ENCODE results near the gene PDSS1. TPM values are rescaled to one million over a fixed set of nuclear protein-coding genes. Genes with fewer than 3 reads are reported as not detected.
A peak's percentile ranks its signal among the peaks of the same experiment; 100 is the strongest.
"Not testable (repeated sequence)": the region's sequence is repeated elsewhere in the genome, so short reads cannot be mapped to it uniquely, and the experiment has no call there.

Gene PDSS1
- total and polyA plus RNA-seq, 3 experiments from 2014 or later = 3.0 to 34.7 (median 32.0) TPM

DNA sequence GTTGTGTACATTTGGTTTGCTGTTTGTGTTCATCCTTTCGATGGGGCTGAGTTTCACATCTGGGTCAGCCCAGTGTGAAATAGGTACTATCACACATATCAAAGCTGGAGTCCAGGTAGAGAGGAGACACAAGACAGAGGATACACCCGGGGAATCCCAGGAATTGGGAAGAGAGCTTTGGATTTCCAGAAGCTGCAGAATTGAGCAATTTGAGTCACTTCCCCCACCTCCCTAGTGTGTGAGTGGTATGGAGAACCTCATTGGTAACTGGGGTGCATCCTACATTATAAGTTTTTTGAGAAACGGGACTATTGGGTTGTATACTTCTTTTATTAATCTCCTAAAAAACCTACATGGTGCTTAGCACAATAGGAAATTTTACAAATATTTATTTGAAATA, 12.1 kb upstream of the PDSS1 start:
- Mint-ChIP-seq H3K27me3 (peaks cover 7 to 25% of the 10 kb centered on the region in 2 donors), H3K9me3 (peaks cover 0 to 2% (median 0%) of the 10 kb centered on the region in 5 donors), H3K36me3 (peaks cover 0 to 5% (median 0%) of the 10 kb centered on the region in 3 donors), H3K4me1 (peaks cover 18 to 27% (median 25%) of the 10 kb centered on the region in 3 donors), H3K27ac (no peak overlapping the region), H3K4me3 (no peak overlapping the region)
- ChIA-PET POLR2A (no interaction called here), CTCF (interaction anchor here (0.7 to 3.4 kb wide), 3 partner anchors 11 to 196 kb away, joined by 3 to 11 read pairs (median 5); no protein-coding TSS in a partner anchor)
- H3K27me3 ChIP-seq (ENCODE audit: insufficient read depth, low read length, poor library complexity, severe bottlenecking) = no peaks in the 10 kb centered on the region
- no peak overlapping the region for H3K4me3 ChIP-seq (ENCODE audit: low read length)
- H3K4me1 ChIP-seq (ENCODE audit: insufficient read depth, low read length) = peaks cover 25% of the 10 kb centered on the region
- no peaks in the 10 kb centered on the region for H3K36me3 ChIP-seq (ENCODE audit: insufficient read depth, low read length)
- no peaks in the 10 kb centered on the region for H3K9me3 ChIP-seq (ENCODE audit: low read length)
- no peak overlapping the region for H3K27ac ChIP-seq (ENCODE audit: low read depth, low read length)
- DNase-seq = no peak

DNA sequence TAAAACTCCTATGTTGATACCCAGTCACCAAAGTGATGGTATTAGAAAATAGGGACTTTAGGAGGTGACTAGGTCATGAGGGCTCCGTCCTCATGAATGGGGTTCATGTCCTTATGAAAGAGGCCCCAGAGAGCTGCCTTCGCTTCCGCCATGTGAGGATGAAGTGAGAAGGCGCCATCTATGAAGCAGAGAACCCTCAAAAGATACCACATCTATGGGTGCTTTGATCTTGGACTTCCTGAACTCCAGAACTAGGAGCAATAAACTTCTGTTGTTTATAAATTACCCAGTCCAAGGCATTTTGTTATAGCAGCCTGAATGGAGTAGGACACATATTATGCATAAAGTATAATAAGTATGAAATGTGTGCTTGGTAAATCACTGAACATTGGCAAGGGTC, 8.1 kb upstream of the PDSS1 start:
- peaks cover 14 to 17% (median 14%) of the 10 kb centered on the region in 3 donors for H3K4me1 Mint-ChIP-seq
- H3K9me3 Mint-ChIP-seq = no peaks in the 10 kb centered on the region
- peak in 1 of 5 donors; percentile 41 for DNase-seq
- H3K4me1 ChIP-seq (ENCODE audit: insufficient read depth, low read length) = peaks cover 5% of the 10 kb centered on the region
- no peak overlapping the region for H3K4me3 Mint-ChIP-seq
- no peak overlapping the region for H3K4me3 ChIP-seq (ENCODE audit: low read length)
- H3K36me3 Mint-ChIP-seq = peaks cover 0 to 5% (median 0%) of the 10 kb centered on the region in 3 donors
- no peak overlapping the region for H3K27ac Mint-ChIP-seq
- H3K9me3 ChIP-seq (ENCODE audit: low read length) = no peaks in the 10 kb centered on the region
- ChIA-PET CTCF (interaction anchor here (0.8 kb wide), 1 partner anchor 37 kb away, joined by 3 read pairs; no protein-coding TSS in a partner anchor), POLR2A (no interaction called here)
- H3K27me3 Mint-ChIP-seq = peaks cover 11 to 25% of the 10 kb centered on the region in 2 donors
- H3K27ac ChIP-seq (ENCODE audit: low read depth, low read length) = no peak overlapping the region
- no peaks in the 10 kb centered on the region for H3K27me3 ChIP-seq (ENCODE audit: insufficient read depth, low read length, poor library complexity, severe bottlenecking)
- H3K36me3 ChIP-seq (ENCODE audit: insufficient read depth, low read length) = no peaks in the 10 kb centered on the region

DNA sequence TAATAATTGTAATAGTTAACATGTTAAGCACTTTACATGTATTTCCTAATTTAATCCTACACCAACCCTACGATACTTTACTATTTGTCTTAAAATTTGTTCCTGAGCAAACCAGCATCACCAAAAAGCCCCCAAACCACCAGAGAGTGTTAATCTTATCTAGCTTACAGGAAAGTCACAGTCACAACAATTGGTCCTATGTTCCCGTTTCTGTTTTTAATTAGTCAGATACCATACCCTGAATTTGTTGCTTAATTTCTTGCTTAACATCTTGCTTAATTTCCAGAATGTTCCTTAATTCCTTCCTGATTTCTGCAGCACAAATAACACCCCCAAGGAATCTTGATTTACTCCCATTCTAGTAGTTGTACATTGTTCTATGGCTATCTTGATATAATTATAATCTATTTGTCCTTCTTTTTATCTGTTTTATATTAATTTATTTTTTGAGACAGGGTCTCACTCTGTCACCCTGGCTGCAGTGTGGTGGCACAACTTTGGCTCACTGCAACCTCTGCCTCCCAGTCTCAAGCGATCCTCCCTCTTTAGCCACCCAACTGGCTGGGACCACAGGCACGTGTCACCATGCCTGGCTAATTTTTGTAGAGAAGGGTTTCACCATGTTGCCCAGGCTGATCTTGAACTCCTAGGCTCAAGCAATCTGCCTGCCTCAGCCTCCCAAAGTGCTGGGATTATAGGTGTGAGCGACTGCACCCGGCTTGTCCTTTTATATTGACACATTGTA, 6.6 kb upstream of the PDSS1 start:
- Histone ChIP-seq H3K36me3 (ENCODE audit: insufficient read depth, low read length) (no peaks in the 10 kb centered on the region), H3K27me3 (ENCODE audit: insufficient read depth, low read length, poor library complexity, severe bottlenecking) (no peaks in the 10 kb centered on the region), H3K4me1 (ENCODE audit: insufficient read depth, low read length) (no peaks in the 10 kb centered on the region), H3K9me3 (ENCODE audit: low read length) (no peaks in the 10 kb centered on the region), H3K4me3 (ENCODE audit: low read length) (no peak overlapping the region), H3K27ac (ENCODE audit: low read depth, low read length) (no peak overlapping the region)
- ChIA-PET POLR2A (no interaction called here), CTCF (no interaction called here)
- peaks cover 7 to 11% (median 9%) of the 10 kb centered on the region in 3 donors for H3K4me1 Mint-ChIP-seq
- H3K9me3 Mint-ChIP-seq = no peaks in the 10 kb centered on the region
- peaks cover 0 to 5% (median 0%) of the 10 kb centered on the region in 3 donors for H3K36me3 Mint-ChIP-seq
- H3K4me3 Mint-ChIP-seq = no peak overlapping the region
- peaks cover 5 to 12% of the 10 kb centered on the region in 2 donors for H3K27me3 Mint-ChIP-seq
- DNase-seq = no peak
- H3K27ac Mint-ChIP-seq = no peak overlapping the region

DNA sequence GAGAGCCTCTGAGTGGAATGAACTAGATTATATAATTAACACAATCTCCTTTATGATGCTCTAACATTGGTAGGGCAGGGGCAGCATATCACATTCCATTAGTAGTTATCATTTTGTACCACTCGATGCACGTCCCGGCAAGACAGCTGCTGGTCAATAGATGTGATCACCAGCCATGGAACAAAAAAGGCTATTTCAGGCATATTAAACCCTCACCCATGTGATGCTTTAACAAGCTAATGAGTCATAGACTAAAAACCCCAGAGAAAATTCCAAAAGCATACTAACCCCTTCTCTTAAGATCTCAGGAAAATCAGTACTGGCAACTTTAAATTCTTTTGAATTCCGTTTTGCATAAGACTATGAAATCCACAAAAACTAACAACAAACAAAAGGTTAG, 3.0 kb upstream of the PDSS1 start:
- H3K9me3 ChIP-seq (ENCODE audit: low read length); POLR2A ChIA-PET; H3K36me3 ChIP-seq (ENCODE audit: insufficient read depth, low read length); DNase-seq; H3K4me3 ChIP-seq (ENCODE audit: low read length); H3K27me3 ChIP-seq (ENCODE audit: insufficient read depth, low read length, poor library complexity, severe bottlenecking); H3K9me3 Mint-ChIP-seq; H3K27ac Mint-ChIP-seq; H3K27me3 Mint-ChIP-seq; CTCF ChIA-PET; H3K27ac ChIP-seq (ENCODE audit: low read depth, low read length): not testable (repeated sequence)
- peaks cover 17% of the 10 kb centered on the region for H3K4me1 ChIP-seq (ENCODE audit: insufficient read depth, low read length)
- H3K4me1 Mint-ChIP-seq = peaks cover 23 to 27% (median 25%) of the 10 kb centered on the region in 3 donors
- peak overlapping the region in 1 of 7 donors; percentile 46 for H3K4me3 Mint-ChIP-seq
- peaks cover 0 to 12% (median 0%) of the 10 kb centered on the region in 3 donors for H3K36me3 Mint-ChIP-seq

DNA sequence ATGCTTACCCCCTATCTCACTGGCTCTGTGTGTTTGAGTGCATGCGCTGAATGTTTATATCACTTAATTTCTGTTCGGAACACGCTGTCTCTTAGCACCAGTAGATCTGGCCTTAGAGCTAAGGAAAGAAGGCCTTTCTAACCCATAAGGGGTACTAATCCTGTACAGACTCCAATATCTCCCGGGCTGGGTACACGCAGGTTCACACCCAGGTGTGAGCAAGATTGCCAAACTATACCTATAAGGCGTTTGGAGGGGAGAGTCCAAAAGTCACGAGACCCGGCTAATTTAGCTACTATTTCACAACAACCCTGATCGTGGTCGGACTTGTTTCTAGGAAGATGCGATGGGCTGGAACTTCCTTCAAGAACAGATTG, 727 bp upstream of the PDSS1 start:
- H3K27me3 Mint-ChIP-seq = peaks cover 0 to 3% of the 10 kb centered on the region in 2 donors
- peaks cover 21 to 28% (median 22%) of the 10 kb centered on the region in 3 donors for H3K4me1 Mint-ChIP-seq
- Histone ChIP-seq H3K9me3 (ENCODE audit: low read length) (no peaks in the 10 kb centered on the region), H3K4me3 (ENCODE audit: low read length) (peak overlapping the region; percentile 87), H3K36me3 (ENCODE audit: insufficient read depth, low read length) (no peaks in the 10 kb centered on the region), H3K27ac (ENCODE audit: low read depth, low read length) (peak overlapping the region; percentile 71), H3K27me3 (ENCODE audit: insufficient read depth, low read length, poor library complexity, severe bottlenecking) (no peaks in the 10 kb centered on the region), H3K4me1 (ENCODE audit: insufficient read depth, low read length) (peaks cover 17% of the 10 kb centered on the region)
- DNase-seq = no peak
- peak overlapping the region; percentile 88 to 97 (median 96) for H3K4me3 Mint-ChIP-seq
- ChIA-PET POLR2A (interaction anchor here (0.5 to 1.0 kb wide), 2 partner anchors 10 to 331 kb away, joined by 4 read pairs; no protein-coding TSS in a partner anchor), CTCF (interaction anchor here (0.5 to 2.3 kb wide), 5 partner anchors 10 to 29 kb away, joined by 3 to 8 read pairs (median 5); no protein-coding TSS in a partner anchor)
- H3K36me3 Mint-ChIP-seq = peaks cover 0 to 14% (median 0%) of the 10 kb centered on the region in 3 donors
- H3K27ac Mint-ChIP-seq = peak overlapping the region; percentile 70 to 95 (median 92)
- H3K9me3 Mint-ChIP-seq = peaks cover 0 to 2% (median 0%) of the 10 kb centered on the region in 5 donors

DNA sequence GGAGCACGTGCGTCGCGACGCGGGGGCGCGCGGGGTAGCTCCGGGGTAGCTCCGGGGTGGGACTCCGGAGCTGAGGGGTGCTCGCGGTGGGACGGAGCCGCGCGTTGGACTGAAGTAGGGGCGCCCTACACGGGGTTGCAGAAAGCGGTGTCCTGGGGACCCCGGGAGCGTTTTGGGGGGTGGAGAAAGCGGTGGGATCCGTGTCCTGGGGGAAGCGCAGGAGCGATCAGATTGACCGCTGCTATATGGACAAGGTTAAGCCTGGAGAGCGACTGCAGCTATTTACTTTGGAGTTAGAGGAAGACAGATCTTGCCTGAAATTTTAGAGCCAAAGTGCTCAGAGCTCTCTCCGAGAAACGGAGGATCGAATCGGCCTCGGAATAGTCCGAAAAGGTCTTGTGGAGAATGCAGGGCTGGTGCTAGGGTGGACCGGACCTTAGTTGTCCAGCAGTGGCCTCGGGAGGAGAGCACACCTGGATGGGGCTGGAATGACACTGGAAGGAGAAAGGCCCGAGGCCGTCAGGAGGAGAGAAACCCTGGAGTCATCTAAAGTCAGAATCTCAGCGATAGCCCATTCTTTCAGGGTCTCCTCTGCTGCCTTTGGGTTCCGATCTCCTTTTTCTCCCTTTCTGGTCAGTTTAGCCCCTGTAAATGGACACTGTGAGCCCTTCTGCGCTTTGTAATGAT, 564 bp downstream of the PDSS1 start:
- Mint-ChIP-seq H3K36me3 (peaks cover 0 to 20% (median 2%) of the 10 kb centered on the region in 3 donors), H3K4me3 (peak overlapping the region; percentile 88 to 97 (median 93)), H3K27ac (peak overlapping the region; percentile 1 to 92 (median 88)), H3K27me3 (peaks cover 0 to 3% of the 10 kb centered on the region in 2 donors), H3K4me1 (peaks cover 24 to 33% (median 25%) of the 10 kb centered on the region in 3 donors), H3K9me3 (peaks cover 0 to 2% (median 0%) of the 10 kb centered on the region in 5 donors)
- H3K4me1 ChIP-seq (ENCODE audit: insufficient read depth, low read length) = peaks cover 17% of the 10 kb centered on the region
- H3K36me3 ChIP-seq (ENCODE audit: insufficient read depth, low read length) = no peaks in the 10 kb centered on the region
- H3K4me3 ChIP-seq (ENCODE audit: low read length) = peak overlapping the region; percentile 87
- DNase-seq = no peak
- no peaks in the 10 kb centered on the region for H3K9me3 ChIP-seq (ENCODE audit: low read length)
- H3K27me3 ChIP-seq (ENCODE audit: insufficient read depth, low read length, poor library complexity, severe bottlenecking) = no peaks in the 10 kb centered on the region
- ChIA-PET POLR2A (interaction anchor here (0.5 to 0.6 kb wide), 3 partner anchors 12 to 184 kb away, joined by 3 to 6 read pairs (median 6); no protein-coding TSS in a partner anchor), CTCF (interaction anchor here (1.5 to 2.3 kb wide), 2 partner anchors 10 to 28 kb away, joined by 4 to 8 read pairs; no protein-coding TSS in a partner anchor)
- peak overlapping the region; percentile 71 for H3K27ac ChIP-seq (ENCODE audit: low read depth, low read length)

DNA sequence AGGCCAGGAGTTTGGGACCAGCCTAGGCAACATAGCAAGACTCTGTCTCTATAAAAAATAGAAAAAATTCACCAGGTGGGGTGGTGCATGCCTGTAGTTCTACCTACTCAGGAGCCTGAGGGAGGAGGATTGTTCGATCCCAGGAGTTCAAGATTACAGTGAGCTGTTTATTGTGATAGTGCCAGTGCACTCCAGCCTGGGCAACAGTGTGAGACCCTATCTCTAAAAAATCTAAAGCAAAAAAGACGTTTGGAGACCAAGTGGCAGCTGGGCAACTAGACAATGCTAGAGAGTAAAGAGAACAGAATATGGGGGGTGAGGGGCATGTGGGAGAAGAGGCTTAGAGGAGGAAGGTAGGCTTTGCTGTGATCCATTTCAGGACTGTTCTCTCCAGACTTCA, 1.4 kb downstream of the PDSS1 start:
- peak overlapping the region; percentile 42 to 97 (median 92) for H3K4me3 Mint-ChIP-seq
- Histone ChIP-seq H3K27ac (ENCODE audit: low read depth, low read length) (no peak overlapping the region), H3K27me3 (ENCODE audit: insufficient read depth, low read length, poor library complexity, severe bottlenecking) (no peaks in the 10 kb centered on the region), H3K9me3 (ENCODE audit: low read length) (no peaks in the 10 kb centered on the region), H3K4me3 (ENCODE audit: low read length) (no peak overlapping the region), H3K4me1 (ENCODE audit: insufficient read depth, low read length) (peaks cover 17% of the 10 kb centered on the region), H3K36me3 (ENCODE audit: insufficient read depth, low read length) (no peaks in the 10 kb centered on the region)
- DNase-seq = no peak
- peaks cover 0 to 21% (median 4%) of the 10 kb centered on the region in 3 donors for H3K36me3 Mint-ChIP-seq
- peaks cover 0 to 2% (median 0%) of the 10 kb centered on the region in 5 donors for H3K9me3 Mint-ChIP-seq
- peak overlapping the region in 1 of 8 donors; percentile 40 for H3K27ac Mint-ChIP-seq
- peaks cover 24 to 33% (median 25%) of the 10 kb centered on the region in 3 donors for H3K4me1 Mint-ChIP-seq
- no peaks in the 10 kb centered on the region for H3K27me3 Mint-ChIP-seq
- POLR2A ChIA-PET = no interaction called here
- CTCF ChIA-PET = no interaction called here

Data from CD8-positive, alpha-beta memory T cell (primary cell).